ENCODE data around the gene ATP6V0A4.
"Not testable (repeated sequence)": the region's sequence is repeated elsewhere in the genome, so short reads cannot be mapped to it uniquely, and the experiment has no call there.

ATP6V0A4 gene

DNA sequence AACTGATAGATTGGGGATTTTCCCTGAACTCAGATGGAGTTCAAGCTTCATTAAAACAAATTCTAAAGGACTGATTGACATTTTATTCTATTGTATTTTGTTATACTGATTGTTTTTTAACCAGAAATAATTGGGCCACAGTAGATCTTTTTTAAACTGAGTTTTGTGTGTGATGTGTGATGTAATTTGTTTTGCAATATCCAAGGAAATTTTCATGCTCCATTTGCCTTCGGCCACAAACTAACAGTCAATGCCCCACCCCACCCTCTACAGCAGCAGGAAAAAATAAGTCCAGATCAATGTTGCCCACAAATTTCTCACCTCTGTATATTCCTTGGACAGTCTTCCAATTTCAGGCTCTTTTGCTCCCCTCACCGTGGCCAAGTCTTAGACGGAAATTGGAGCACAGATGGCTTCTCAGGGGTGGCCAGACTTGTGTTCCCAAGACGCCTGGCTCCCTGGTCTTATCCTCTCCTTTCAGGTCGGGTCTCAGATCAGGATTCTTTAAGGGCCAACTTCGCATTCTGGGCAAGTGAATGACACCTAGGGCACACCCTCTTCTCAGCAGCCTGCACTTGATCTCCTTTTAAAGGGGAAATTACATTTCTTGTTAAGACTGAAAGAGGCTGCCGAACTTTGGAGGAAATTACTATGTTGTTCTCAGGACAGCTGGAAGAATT is 97.0 kb downstream of the ATP6V0A4 start, which contains the start of gene SVOPL:
Gene SVOPL, minus strand, starts transcription at position 506 of the 680 bp plus-strand sequence. CDS start 22,317 bp downstream, outside the sequence.
- no peaks in the 10 kb centered on the region for H3K9me3 ChIP-seq (ENCODE audit: severe bottlenecking)
- TF ChIP-seq, protein P1, sequence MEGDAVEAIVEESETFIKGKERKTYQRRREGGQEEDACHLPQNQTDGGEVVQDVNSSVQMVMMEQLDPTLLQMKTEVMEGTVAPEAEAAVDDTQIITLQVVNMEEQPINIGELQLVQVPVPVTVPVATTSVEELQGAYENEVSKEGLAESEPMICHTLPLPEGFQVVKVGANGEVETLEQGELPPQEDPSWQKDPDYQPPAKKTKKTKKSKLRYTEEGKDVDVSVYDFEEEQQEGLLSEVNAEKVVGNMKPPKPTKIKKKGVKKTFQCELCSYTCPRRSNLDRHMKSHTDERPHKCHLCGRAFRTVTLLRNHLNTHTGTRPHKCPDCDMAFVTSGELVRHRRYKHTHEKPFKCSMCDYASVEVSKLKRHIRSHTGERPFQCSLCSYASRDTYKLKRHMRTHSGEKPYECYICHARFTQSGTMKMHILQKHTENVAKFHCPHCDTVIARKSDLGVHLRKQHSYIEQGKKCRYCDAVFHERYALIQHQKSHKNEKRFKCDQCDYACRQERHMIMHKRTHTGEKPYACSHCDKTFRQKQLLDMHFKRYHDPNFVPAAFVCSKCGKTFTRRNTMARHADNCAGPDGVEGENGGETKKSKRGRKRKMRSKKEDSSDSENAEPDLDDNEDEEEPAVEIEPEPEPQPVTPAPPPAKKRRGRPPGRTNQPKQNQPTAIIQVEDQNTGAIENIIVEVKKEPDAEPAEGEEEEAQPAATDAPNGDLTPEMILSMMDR (IDR thresholded peaks at IDR 0.05; ENCODE audit: poor library complexity, severe bottlenecking): no peak

DNA sequence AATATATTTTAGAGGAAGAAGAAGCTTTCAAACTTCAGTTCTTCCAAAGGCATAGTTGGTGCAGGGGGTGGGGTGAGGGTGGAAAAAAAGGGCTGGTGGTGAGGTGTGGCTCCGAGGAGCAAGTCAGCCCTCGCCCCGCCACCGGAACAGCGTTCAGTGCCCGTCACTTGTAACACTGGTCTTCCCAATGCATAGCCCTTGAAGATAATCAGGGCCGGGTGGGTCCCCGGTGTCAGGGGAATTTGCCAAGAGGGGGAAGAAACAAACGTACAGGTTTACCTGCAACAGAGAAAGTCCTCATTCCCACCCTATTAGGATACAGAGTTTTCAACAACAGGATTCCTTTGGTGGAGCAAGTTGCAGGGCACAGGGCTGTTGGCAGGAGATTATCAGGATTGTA is 98.3 kb downstream of the ATP6V0A4 start:
- no peak overlapping the region for H3K4me3 ChIP-seq (ENCODE audit: severe bottlenecking)
- H3K36me3 ChIP-seq (ENCODE audit: low read depth): no peaks in the 10 kb centered on the region
- ATAC-seq (ENCODE audit: low read depth) (no peak), DNase-seq (ENCODE audit: low spot score) (no peak)
- no peaks in the 10 kb centered on the region for H3K27me3 ChIP-seq (ENCODE audit: insufficient read depth, poor library complexity, severe bottlenecking)
- H3K4me1 ChIP-seq (ENCODE audit: insufficient read depth, poor library complexity, severe bottlenecking): no peaks in the 10 kb centered on the region
- no peak overlapping the region for H3K27ac ChIP-seq (ENCODE audit: poor library complexity, severe bottlenecking)
- H3K9me3 ChIP-seq (ENCODE audit: severe bottlenecking): no peaks in the 10 kb centered on the region
- TF ChIP-seq, protein P1 (IDR thresholded peaks at IDR 0.05; ENCODE audit: poor library complexity, severe bottlenecking): no peak

More for the DNA sequence above, 97.0 kb downstream of the ATP6V0A4 start, which contains the start of gene SVOPL:
- no peak within 1 kb of the TSS for H3K27ac ChIP-seq (ENCODE audit: poor library complexity, severe bottlenecking)
- no peaks in the 10 kb centered on the region for H3K4me1 ChIP-seq (ENCODE audit: insufficient read depth, poor library complexity, severe bottlenecking)
- DNase-seq (ENCODE audit: low spot score): no peak
- H3K4me3 ChIP-seq (ENCODE audit: severe bottlenecking): no peak within 1 kb of the TSS
- ATAC-seq (ENCODE audit: low read depth): no peak
- H3K36me3 ChIP-seq (ENCODE audit: low read depth): no peaks in the 10 kb centered on the region
- H3K27me3 ChIP-seq (ENCODE audit: insufficient read depth, poor library complexity, severe bottlenecking): no peaks in the 10 kb centered on the region

DNA sequence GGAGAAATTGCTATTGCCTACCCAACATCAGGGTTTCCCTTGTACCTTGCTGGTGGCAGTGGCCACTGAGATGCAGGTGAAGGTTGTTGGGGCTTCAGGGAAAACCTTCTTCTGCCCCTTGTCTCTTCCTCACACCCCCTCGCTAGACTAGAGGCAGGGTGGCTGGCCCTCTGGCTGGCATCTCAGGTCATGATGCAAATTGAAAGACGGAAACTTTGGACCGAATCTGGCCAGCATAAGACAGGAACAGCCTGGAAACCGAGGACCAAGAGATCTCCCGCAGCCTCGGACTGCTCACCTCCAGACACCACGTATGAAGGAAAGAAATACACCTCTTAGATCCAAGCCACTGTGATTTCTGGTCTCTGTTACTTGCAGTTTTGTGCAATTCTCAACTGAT is 99.7 kb downstream of the ATP6V0A4 start:
- H3K27ac ChIP-seq (ENCODE audit: poor library complexity, severe bottlenecking): no peak overlapping the region
- H3K4me1 ChIP-seq (ENCODE audit: insufficient read depth, poor library complexity, severe bottlenecking): no peaks in the 10 kb centered on the region
- no peaks in the 10 kb centered on the region for H3K27me3 ChIP-seq (ENCODE audit: insufficient read depth, poor library complexity, severe bottlenecking)
- no peaks in the 10 kb centered on the region for H3K36me3 ChIP-seq (ENCODE audit: low read depth)
- TF ChIP-seq, protein P1 (IDR thresholded peaks at IDR 0.05; ENCODE audit: poor library complexity, severe bottlenecking): no peak
- no peaks in the 10 kb centered on the region for H3K9me3 ChIP-seq (ENCODE audit: severe bottlenecking)
- DNase-seq (ENCODE audit: low spot score): no peak
- no peak overlapping the region for H3K4me3 ChIP-seq (ENCODE audit: severe bottlenecking)
- ATAC-seq (ENCODE audit: low read depth): no peak

DNA sequence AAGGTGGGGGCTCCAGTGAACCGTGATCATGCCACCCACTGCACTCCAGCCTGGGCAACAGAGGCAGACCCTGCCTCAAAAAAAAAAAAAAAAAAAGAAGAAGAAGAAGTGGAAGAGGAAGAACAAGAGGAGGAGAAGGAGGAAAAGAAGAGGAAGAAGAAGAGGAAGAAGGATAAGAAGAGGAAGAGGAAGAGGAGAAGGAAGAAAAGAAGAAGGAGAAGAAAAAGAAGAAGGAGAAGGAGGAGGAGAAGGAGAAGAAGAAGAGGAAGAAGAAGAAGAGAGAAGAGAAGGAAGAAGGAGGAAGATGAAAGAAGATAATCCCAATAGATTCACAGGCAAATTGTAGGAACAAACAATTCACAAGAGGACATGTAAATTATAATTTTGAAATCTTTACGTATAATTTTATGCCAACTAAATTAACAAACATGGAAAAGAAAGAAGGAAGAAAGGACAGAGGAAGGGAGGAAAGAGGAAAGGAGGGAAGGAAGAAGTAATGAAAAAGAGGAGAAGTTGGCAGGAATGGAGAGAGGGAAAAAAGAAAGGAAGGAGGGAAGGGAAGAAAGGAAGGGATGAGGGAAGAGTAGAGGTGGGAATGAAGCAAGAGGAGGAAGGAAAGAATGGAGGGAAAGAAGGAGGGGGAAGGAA is 100.3 kb downstream of the ATP6V0A4 start:
- Histone ChIP-seq H3K4me1 (ENCODE audit: insufficient read depth, poor library complexity, severe bottlenecking) (no peaks in the 10 kb centered on the region), H3K27ac (ENCODE audit: poor library complexity, severe bottlenecking) (no peak overlapping the region), H3K27me3 (ENCODE audit: insufficient read depth, poor library complexity, severe bottlenecking) (no peaks in the 10 kb centered on the region), H3K9me3 (ENCODE audit: severe bottlenecking) (no peaks in the 10 kb centered on the region), H3K4me3 (ENCODE audit: severe bottlenecking) (no peak overlapping the region), H3K36me3 (ENCODE audit: low read depth) (no peaks in the 10 kb centered on the region)
- TF ChIP-seq, protein P1 (IDR thresholded peaks at IDR 0.05; ENCODE audit: poor library complexity, severe bottlenecking): no peak
- no peak for ATAC-seq (ENCODE audit: low read depth)
- DNase-seq (ENCODE audit: low spot score): no peak

DNA sequence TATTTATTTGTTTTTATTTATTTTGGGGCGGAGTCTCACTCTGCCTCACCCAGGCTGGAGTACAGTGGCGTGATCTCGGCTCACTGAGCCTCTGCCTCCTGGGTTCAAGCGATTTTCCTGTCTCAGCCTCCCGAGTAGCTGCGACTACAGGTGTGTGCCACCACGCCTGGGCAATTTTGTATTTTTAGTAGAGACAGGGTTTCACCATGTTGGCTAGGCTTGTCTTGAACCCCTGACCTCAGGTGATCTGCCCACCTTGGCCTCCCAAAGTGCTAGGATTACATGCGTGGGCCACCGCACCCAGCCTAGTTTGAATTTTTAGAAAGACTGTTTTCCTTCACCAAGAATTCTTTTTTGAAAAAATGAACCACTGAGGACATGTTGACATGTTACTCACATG is 102.2 kb downstream of the ATP6V0A4 start:
- not testable (repeated sequence) for ATAC-seq (ENCODE audit: low read depth); H3K27ac ChIP-seq (ENCODE audit: poor library complexity, severe bottlenecking); H3K9me3 ChIP-seq (ENCODE audit: severe bottlenecking); DNase-seq (ENCODE audit: low spot score); H3K4me1 ChIP-seq (ENCODE audit: insufficient read depth, poor library complexity, severe bottlenecking); H3K36me3 ChIP-seq (ENCODE audit: low read depth); H3K27me3 ChIP-seq (ENCODE audit: insufficient read depth, poor library complexity, severe bottlenecking); H3K4me3 ChIP-seq (ENCODE audit: severe bottlenecking)

Data from RWPE2 (cell line).